ENCODE data around the gene STAG3. TPM values are rescaled to one million over a fixed set of nuclear protein-coding genes. Genes with fewer than 3 reads are reported as not detected.
A peak's percentile ranks its signal among the peaks of the same experiment; 100 is the strongest.
"Not testable (repeated sequence)": the region's sequence is repeated elsewhere in the genome, so short reads cannot be mapped to it uniquely, and the experiment has no call there.

STAG3 gene
- total RNA-seq, 1 donor from 2014 or later = 1.9 TPM

DNA sequence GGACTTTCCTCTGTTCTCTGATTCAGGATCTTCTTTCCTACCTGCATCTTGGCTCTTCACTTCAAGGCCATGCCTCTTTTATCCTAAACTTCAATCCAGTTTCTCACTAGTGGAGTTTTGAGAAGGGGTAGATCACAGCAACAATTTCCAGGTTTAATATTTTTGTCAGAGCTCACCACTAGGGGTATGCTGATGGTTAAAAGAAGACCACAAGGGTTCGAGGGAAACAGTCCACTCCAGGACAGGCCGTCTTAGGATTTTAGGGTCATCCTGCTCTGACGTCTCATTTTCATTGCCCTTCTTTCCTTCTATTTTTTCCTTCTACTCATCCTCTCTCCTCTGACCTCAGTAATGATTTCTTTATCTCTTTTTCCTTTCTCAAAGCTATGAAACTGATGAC is 11.3 kb downstream of the STAG3 start:
- Mint-ChIP-seq H3K27ac (ENCODE audit: unreplicated experiment) (no peak overlapping the region), H3K36me3 (ENCODE audit: low read depth) (no peaks in the 10 kb centered on the region), H3K9me3 (no peaks in the 10 kb centered on the region), H3K4me1 (peaks cover 6% of the 10 kb centered on the region), H3K4me3 (no peak overlapping the region), H3K27me3 (ENCODE audit: low read depth) (peaks cover 2% of the 10 kb centered on the region)
- TF ChIP-seq, protein P1, sequence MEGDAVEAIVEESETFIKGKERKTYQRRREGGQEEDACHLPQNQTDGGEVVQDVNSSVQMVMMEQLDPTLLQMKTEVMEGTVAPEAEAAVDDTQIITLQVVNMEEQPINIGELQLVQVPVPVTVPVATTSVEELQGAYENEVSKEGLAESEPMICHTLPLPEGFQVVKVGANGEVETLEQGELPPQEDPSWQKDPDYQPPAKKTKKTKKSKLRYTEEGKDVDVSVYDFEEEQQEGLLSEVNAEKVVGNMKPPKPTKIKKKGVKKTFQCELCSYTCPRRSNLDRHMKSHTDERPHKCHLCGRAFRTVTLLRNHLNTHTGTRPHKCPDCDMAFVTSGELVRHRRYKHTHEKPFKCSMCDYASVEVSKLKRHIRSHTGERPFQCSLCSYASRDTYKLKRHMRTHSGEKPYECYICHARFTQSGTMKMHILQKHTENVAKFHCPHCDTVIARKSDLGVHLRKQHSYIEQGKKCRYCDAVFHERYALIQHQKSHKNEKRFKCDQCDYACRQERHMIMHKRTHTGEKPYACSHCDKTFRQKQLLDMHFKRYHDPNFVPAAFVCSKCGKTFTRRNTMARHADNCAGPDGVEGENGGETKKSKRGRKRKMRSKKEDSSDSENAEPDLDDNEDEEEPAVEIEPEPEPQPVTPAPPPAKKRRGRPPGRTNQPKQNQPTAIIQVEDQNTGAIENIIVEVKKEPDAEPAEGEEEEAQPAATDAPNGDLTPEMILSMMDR (conservative IDR thresholded peaks at IDR 0.05) = peak; percentile 29
- no peak for DNase-seq (ENCODE audit: low read depth, low spot score)

DNA sequence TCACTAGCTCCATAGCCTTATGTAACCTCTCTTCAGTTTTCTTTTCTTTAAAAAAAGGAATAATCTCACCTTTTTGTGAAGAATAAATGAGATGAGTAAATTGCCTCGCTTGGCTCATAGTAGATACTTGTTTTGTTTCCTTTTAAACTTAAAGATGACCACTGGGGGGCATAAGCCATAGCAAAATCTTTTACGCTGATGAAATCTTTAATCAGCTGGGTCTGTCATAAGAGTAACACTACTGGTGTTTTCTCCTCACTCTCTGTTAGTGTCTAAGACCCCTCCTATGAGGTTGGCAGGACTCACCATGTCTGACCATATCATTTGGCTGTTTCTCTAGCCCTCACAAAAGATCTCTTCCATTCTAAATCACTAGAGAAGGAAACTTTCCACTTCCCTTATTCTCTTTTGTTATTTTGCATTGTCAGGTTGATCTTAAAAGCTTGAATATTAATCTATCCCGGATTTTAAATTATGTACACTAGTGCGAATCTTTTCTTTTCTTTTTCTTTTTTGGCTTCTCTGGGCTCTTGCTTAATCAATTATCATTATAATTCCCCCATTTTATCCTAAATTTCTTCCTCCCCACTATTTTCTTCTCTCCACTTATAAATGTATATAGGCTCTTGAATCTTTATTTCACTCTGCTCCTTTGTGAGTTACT is 12.5 kb downstream of the STAG3 start:
- H3K4me3 Mint-ChIP-seq = no peak overlapping the region
- no peak for DNase-seq (ENCODE audit: low read depth, low spot score)
- TF ChIP-seq, protein P1 (conservative IDR thresholded peaks at IDR 0.05) = peak; percentile 55
- peaks cover 2% of the 10 kb centered on the region for H3K27me3 Mint-ChIP-seq (ENCODE audit: low read depth)
- H3K9me3 Mint-ChIP-seq = no peaks in the 10 kb centered on the region
- H3K36me3 Mint-ChIP-seq (ENCODE audit: low read depth) = no peaks in the 10 kb centered on the region
- no peak overlapping the region for H3K27ac Mint-ChIP-seq (ENCODE audit: unreplicated experiment)
- H3K4me1 Mint-ChIP-seq = peaks cover 6% of the 10 kb centered on the region

DNA sequence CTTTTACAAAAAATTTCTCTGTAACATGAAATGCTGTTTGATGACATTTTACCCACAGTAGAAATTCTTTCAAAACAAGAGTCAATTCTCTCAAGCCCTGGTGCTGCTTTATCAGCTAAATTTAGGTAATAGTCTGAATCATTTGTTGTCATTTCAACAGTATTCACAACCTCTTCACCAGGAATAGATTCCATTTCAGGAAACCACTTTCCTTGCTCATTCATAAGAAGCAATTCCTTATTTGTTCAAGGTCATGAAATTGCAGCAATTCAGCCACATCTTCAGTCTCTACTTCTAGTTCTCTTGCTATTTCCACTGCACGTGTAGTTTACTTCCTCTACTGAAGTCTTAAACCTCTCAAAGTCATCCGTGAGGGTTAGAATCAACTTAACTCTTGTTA is 14.1 kb downstream of the STAG3 start:
- Mint-ChIP-seq H3K9me3 (no peaks in the 10 kb centered on the region), H3K27me3 (ENCODE audit: low read depth) (peaks cover 2% of the 10 kb centered on the region), H3K4me3 (no peak overlapping the region), H3K4me1 (peaks cover 6% of the 10 kb centered on the region), H3K27ac (ENCODE audit: unreplicated experiment) (no peak overlapping the region), H3K36me3 (ENCODE audit: low read depth) (no peaks in the 10 kb centered on the region)
- no peak for DNase-seq (ENCODE audit: low read depth, low spot score)
- TF ChIP-seq, protein P1 (conservative IDR thresholded peaks at IDR 0.05) = no peak

DNA sequence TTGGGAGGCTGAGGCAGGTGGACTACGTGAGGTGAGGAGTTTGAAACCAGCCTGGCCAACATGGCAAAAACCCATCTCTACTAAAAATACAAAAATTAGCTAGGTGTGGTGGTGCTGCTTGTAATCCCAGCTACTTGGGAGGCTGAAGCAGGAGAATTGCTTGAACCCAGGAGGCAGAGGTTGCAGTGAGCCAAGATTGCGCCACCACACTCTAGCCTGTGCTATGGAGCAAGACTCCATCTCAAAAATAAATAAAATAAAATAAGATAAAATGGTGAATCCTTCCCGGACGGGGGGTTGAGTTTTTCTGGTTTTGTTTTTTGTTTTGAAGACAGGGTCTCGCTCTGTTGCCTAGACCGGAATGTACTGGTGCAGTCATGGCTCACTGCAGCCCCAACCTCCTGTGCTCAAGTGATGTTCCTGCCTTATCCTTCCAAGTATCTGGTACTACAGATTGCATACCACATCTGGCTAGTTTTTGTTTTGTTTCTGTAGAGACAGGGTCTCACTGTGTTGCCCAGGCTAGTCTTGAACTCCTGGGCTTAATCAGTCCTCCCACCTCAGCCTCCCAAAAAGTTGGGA is 14.7 kb downstream of the STAG3 start:
- not testable (repeated sequence) for H3K4me3 Mint-ChIP-seq; H3K27ac Mint-ChIP-seq (ENCODE audit: unreplicated experiment); H3K4me1 Mint-ChIP-seq; H3K36me3 Mint-ChIP-seq (ENCODE audit: low read depth); H3K9me3 Mint-ChIP-seq; DNase-seq (ENCODE audit: low read depth, low spot score); H3K27me3 Mint-ChIP-seq (ENCODE audit: low read depth)

DNA sequence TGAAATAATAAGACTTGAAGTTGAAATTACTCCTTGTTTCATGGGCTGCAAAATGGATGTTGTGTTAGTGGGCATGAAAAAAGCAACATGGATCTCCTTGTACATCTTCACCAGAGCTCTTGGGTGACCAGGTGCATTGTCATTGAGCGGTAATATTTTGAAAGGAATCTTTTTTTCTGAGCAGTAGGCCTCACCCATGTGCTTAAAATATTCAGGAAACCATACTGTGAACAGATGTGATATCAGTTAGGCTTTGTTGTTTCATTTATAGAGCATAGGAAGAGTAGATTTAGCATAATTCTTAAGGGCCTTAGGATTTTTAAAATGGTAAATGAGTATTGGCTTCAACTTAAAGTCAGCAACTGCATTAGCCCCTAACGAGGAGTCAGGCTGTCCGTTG is 15.3 kb downstream of the STAG3 start:
- TF ChIP-seq, protein P1 (conservative IDR thresholded peaks at IDR 0.05) = no peak
- Mint-ChIP-seq H3K36me3 (ENCODE audit: low read depth) (no peaks in the 10 kb centered on the region), H3K27me3 (ENCODE audit: low read depth) (peaks cover 2% of the 10 kb centered on the region), H3K9me3 (no peaks in the 10 kb centered on the region), H3K4me3 (no peak overlapping the region), H3K27ac (ENCODE audit: unreplicated experiment) (no peak overlapping the region), H3K4me1 (peaks cover 7% of the 10 kb centered on the region)
- no peak for DNase-seq (ENCODE audit: low read depth, low spot score)

DNA sequence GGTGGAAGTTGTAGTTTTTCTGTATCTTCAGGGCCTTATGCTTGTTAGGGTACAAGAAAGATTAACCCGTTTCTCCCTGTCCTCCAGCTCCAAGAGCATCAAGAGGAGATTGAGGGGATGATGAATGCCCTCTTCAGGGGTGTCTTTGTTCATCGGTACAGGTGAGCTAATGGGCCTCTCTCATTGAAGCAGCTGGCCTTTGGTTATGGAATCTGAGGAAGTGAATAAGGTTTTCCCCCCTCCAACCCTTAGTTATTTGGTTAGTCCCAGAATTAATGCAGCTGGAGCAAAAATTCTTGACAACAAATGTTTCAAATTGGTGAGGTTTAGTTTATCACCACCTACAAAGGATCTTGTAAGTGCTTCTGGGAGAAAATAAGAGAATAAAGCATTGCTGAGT is 17.5 kb downstream of the STAG3 start:
- no peaks in the 10 kb centered on the region for H3K36me3 Mint-ChIP-seq (ENCODE audit: low read depth)
- peaks cover 12% of the 10 kb centered on the region for H3K4me1 Mint-ChIP-seq
- TF ChIP-seq, protein P1 (conservative IDR thresholded peaks at IDR 0.05) = no peak
- peaks cover 2% of the 10 kb centered on the region for H3K27me3 Mint-ChIP-seq (ENCODE audit: low read depth)
- no peak overlapping the region for H3K27ac Mint-ChIP-seq (ENCODE audit: unreplicated experiment)
- H3K4me3 Mint-ChIP-seq = no peak overlapping the region
- no peak for DNase-seq (ENCODE audit: low read depth, low spot score)
- no peaks in the 10 kb centered on the region for H3K9me3 Mint-ChIP-seq

DNA sequence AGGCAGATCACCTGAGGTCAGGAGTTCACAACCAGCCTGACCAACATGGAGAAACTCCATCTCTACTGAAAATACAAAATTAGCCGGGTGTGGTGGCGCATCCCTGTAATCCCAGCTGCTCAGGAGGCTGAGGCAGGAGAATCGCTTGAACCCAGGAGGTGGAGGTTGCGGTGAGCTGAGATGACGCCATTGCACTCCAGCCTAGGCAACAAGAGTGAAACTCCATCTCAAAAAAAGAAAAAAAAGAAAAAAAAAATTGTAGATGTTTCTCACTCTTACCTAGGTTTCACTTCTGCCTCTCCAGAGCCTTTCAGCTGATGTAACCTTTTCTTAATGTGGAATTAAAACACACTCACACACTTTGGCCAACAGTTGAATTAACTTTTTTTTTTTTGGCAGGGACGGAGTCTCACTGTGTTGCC is 18.2 kb downstream of the STAG3 start:
- H3K4me1 Mint-ChIP-seq = peaks cover 17% of the 10 kb centered on the region
- H3K27me3 Mint-ChIP-seq (ENCODE audit: low read depth); H3K36me3 Mint-ChIP-seq (ENCODE audit: low read depth); H3K9me3 Mint-ChIP-seq; H3K27ac Mint-ChIP-seq (ENCODE audit: unreplicated experiment); H3K4me3 Mint-ChIP-seq; DNase-seq (ENCODE audit: low read depth, low spot score): not testable (repeated sequence)

Measured in neural crest cell (in vitro differentiated cells).